RPMI7951 (cell line): ENCODE results near the gene TPK1. TPM values are rescaled to one million over a fixed set of nuclear protein-coding genes. Genes with fewer than 3 reads are reported as not detected.

ENCODE experiments used
- DNase-seq: peaks from one replicate; pipeline ENCODE4 v3.0.0-alpha.2; 2012; ENCODE audit warnings: low read depth
- total RNA-seq: library from RNA; depleted of rRNA; stranded (reverse); fragments of >200 nt; shearing (Covaris generic); gene quantifications from 2 replicates; pipeline ENCODE4 v1.2.3, GENCODE V29; 2014

TPK1 gene
- total RNA-seq, 1 experiment from 2014 or later = 2.5 TPM

GRCh38 chr7:144529269-144529926 lies 306.5 kb downstream of the TPK1 start:
- no peak for DNase-seq

GRCh38 chr7:144528536-144529045 lies 307.3 kb downstream of the TPK1 start:
- no peak for DNase-seq

GRCh38 chr7:144527051-144527471 lies 308.8 kb downstream of the TPK1 start:
- no peak for DNase-seq

- DNase-seq = no peak
Measured at GRCh38 chr7:144525956-144526355, 309.9 kb downstream of the TPK1 start.

GRCh38 chr7:144524271-144524670 lies 311.6 kb downstream of the TPK1 start:
- no peak for DNase-seq

- DNase-seq = no peak
Measured at GRCh38 chr7:144523621-144524020, 312.2 kb downstream of the TPK1 start.

GRCh38 chr7:144519925-144520324 lies 315.9 kb downstream of the TPK1 start:
- DNase-seq = no peak

GRCh38 chr7:144518360-144518759 lies 317.5 kb downstream of the TPK1 start:
- no peak for DNase-seq

- DNase-seq = no peak
Measured at GRCh38 chr7:144517749-144518148, 318.1 kb downstream of the TPK1 start.

- DNase-seq = no peak
Measured at GRCh38 chr7:144516729-144517525, 318.9 kb downstream of the TPK1 start.

GRCh38 chr7:144513334-144513733 lies 322.5 kb downstream of the TPK1 start:
- no peak for DNase-seq

GRCh38 chr7:144510621-144511020 lies 325.2 kb downstream of the TPK1 start:
- no peak for DNase-seq

- no peak for DNase-seq
Measured at GRCh38 chr7:144508702-144509101, 327.2 kb downstream of the TPK1 start.

GRCh38 chr7:144503215-144503614 lies 332.6 kb downstream of the TPK1 start:
- DNase-seq = no peak

- DNase-seq = no peak
Measured at GRCh38 chr7:144500225-144500624, 335.6 kb downstream of the TPK1 start.

- no peak for DNase-seq
Measured at GRCh38 chr7:144497282-144497681, 338.6 kb downstream of the TPK1 start.

- no peak for DNase-seq
Measured at GRCh38 chr7:144494355-144494754, 341.5 kb downstream of the TPK1 start.

GRCh38 chr7:144489504-144489903 lies 346.3 kb downstream of the TPK1 start:
- no peak for DNase-seq

GRCh38 chr7:144488977-144489376 lies 346.9 kb downstream of the TPK1 start:
- DNase-seq = no peak

- DNase-seq = no peak
Measured at GRCh38 chr7:144487901-144488300, 348.0 kb downstream of the TPK1 start.

- no peak for DNase-seq
Measured at GRCh38 chr7:144484445-144484844, 351.4 kb downstream of the TPK1 start.

GRCh38 chr7:144483189-144483588 lies 352.7 kb downstream of the TPK1 start:
- DNase-seq = no peak

GRCh38 chr7:144481833-144482232 lies 354.0 kb downstream of the TPK1 start:
- DNase-seq = no peak
